ENCODE results near the gene NUP50. TPM values are rescaled to one million over a fixed set of nuclear protein-coding genes. Genes with fewer than 3 reads are reported as not detected.

NUP50 gene
- total and polyA plus RNA-seq, 2 donors (not counting 1 experiment from before 2014, with no cell fraction given): 9.1 to 105 TPM

- CTCF ChIA-PET: no interaction called here
- peaks cover 4% of the 10 kb centered on the region for H4K20me1 ChIP-seq (ENCODE audit: control insufficient read depth, insufficient read depth, low read length, poor library complexity, severe bottlenecking)
- no peaks in the 10 kb centered on the region for H3K27me3 Mint-ChIP-seq
These were observed 25.1 kb downstream of the NUP50 start for GRCh38 chr22:45188779-45189178.

More at GRCh38 chr22:45188779-45189178, 25.1 kb downstream of the NUP50 start:
- no peak overlapping the region for H3K4me3 ChIP-seq (ENCODE audit: control extremely low read depth in 1 of 5, extremely low read depth in 1 of 5, insufficient read depth in 1 of 5, low read depth in 2 of 5, low read length in 4 of 5)
- DNase-seq (no peak), ATAC-seq (ENCODE audit: low read depth) (no peak)
- no peaks in the 10 kb centered on the region for H3K9me3 ChIP-seq (ENCODE audit: control extremely low read depth in 1 of 3, control insufficient read depth in 2 of 3, insufficient read depth in 1 of 3, low read length in 2 of 3)
- no peak overlapping the region for H3K27ac ChIP-seq (ENCODE audit: low read length in 2 of 2)
- Mint-ChIP-seq H3K4me1 (no peaks in the 10 kb centered on the region), H3K4me3 (no peak overlapping the region), H3K27ac (no peak overlapping the region), H3K9me3 (ENCODE audit: insufficient read depth) (no peaks in the 10 kb centered on the region)
- TF ChIP-seq EZH2 (IDR thresholded peaks at IDR 0.05; ENCODE audit: borderline replicate concordance, insufficient read depth, low read depth, low read length, poor library complexity, severe bottlenecking): no peak
- no peak for TF ChIP-seq CTCF (IDR thresholded peaks at IDR 0.05)
- H3K9ac ChIP-seq (ENCODE audit: low read length): no peak overlapping the region
- intact Hi-C loops (cut with micrococcal nuclease): no loop called here
- no peaks in the 10 kb centered on the region for H3K27me3 ChIP-seq (replicated peaks in 1 of 4; ENCODE audit: control extremely low read depth in 1 of 4, control insufficient read depth in 3 of 4, insufficient read depth in 4 of 4, low read length in 3 of 4)
- 90% methylated on average over 16 of the region's 16 CpGs for WGBS (ENCODE audit: insufficient coverage)
- POLR2A ChIA-PET: no interaction called here
- H3K4me2 ChIP-seq (replicated peaks; ENCODE audit: low read depth, low read length, poor library complexity, severe bottlenecking): no peak overlapping the region
- no peaks in the 10 kb centered on the region for H3K79me2 ChIP-seq (ENCODE audit: control insufficient read depth, insufficient read depth, low read length)
- no peak overlapping the region for H2AFZ ChIP-seq (ENCODE audit: insufficient read depth, low read depth, low read length, poor library complexity, severe bottlenecking)
- no peaks in the 10 kb centered on the region for H3K4me1 ChIP-seq (ENCODE audit: control insufficient read depth in 2 of 2, insufficient read depth in 2 of 2, low read length in 2 of 2)
- H3K36me3 ChIP-seq (replicated peaks in 1 of 2; ENCODE audit: control extremely low read depth in 1 of 2, control insufficient read depth in 1 of 2, extremely low read depth in 1 of 2, insufficient read depth in 2 of 2, low read length in 1 of 2): peaks cover 0 to 32% of the 10 kb centered on the region in 2 experiments
